ENCODE results near the gene HOOK2. TPM values are rescaled to one million over a fixed set of nuclear protein-coding genes. Genes with fewer than 3 reads are reported as not detected.

HOOK2 gene
- total and polyA plus RNA-seq, 2 of the 8 experiments (the other 6 are each of a cell fraction or from before 2014, with no cell fraction given), result 23.8 to 63.2 TPM

GRCh38 chr19:12759686-12760085 is 15.7 kb downstream of the HOOK2 start:
- peaks cover 0 to 6% (median 2%) of the 10 kb centered on the region in 4 experiments; a peak in 3 of 7 replicates for H3K4me1 ChIP-seq (replicated peaks in 1 of 4; ENCODE audit: control insufficient read depth in 3 of 4, insufficient read depth in 4 of 4, low read length in 3 of 4)
- no peaks in the 10 kb centered on the region for H3K79me1 ChIP-seq (ENCODE audit: low read depth, low read length)
- no peak overlapping the region for H2BK120ac ChIP-seq (replicated peaks; ENCODE audit: low read depth, low read length)
- H3K18ac ChIP-seq (ENCODE audit: extremely low read depth, low read length), result no peak overlapping the region
- FAIRE-seq (no peak), DNase-seq (ENCODE audit: low read depth in 1 of 2, low spot score in 2 of 2) (no peak)
- H4K5ac ChIP-seq (ENCODE audit: insufficient read length, low read depth, low read length), result no peak overlapping the region
- no peak overlapping the region for H4K8ac ChIP-seq (ENCODE audit: extremely low read depth, insufficient read depth, low read length)
- H3K14ac ChIP-seq (ENCODE audit: insufficient read length), result no peak overlapping the region
- no peak overlapping the region for H3K27ac ChIP-seq (ENCODE audit: low read depth, low read length)
- no peak overlapping the region for H4K91ac ChIP-seq (replicated peaks; ENCODE audit: insufficient read length, low read length)
- TF ChIP-seq JUND (IDR thresholded peaks at IDR 0.05; ENCODE audit: low read length), result no peak
- TF ChIP-seq SIN3A (conservative IDR thresholded peaks at IDR 0.05 in 1 of 2, IDR thresholded peaks at IDR 0.05 in 1 of 2; ENCODE audit: low read depth in 1 of 2, low read length in 2 of 2), result no peak
- H3K23me2 ChIP-seq (ENCODE audit: low read depth, low read length), result peaks cover 2% of the 10 kb centered on the region; the same call in 1 of the 2 replicates
- peaks cover 7 to 20% (median 14%) of the 10 kb centered on the region in 4 experiments for H3K36me3 ChIP-seq (ENCODE audit: control insufficient read depth in 2 of 4, insufficient read depth in 4 of 4, low read length in 3 of 4)
- no peaks in the 10 kb centered on the region; a peak in 1 of 7 replicates for H3K27me3 ChIP-seq (replicated peaks in 1 of 4; ENCODE audit: control insufficient read depth in 3 of 4, extremely low read depth in 1 of 4, insufficient read depth in 3 of 4, low read length in 3 of 4)
- H2BK5ac ChIP-seq (ENCODE audit: low read depth, low read length), result no peak overlapping the region
- H3K23ac ChIP-seq (ENCODE audit: insufficient read length), result no peak overlapping the region
- H2AK5ac ChIP-seq (ENCODE audit: low read depth, low read length), result no peak overlapping the region
- no peak overlapping the region for H2AFZ ChIP-seq (ENCODE audit: low read length)
- no peaks in the 10 kb centered on the region for H3K79me2 ChIP-seq (ENCODE audit: control insufficient read depth in 1 of 2, insufficient read depth in 2 of 2, low read length in 2 of 2)
- H3K4me2 ChIP-seq (ENCODE audit: insufficient read depth in 1 of 2, low read depth in 2 of 2, low read length in 2 of 2), result no peak overlapping the region
- no peak overlapping the region for H3K56ac ChIP-seq (replicated peaks; ENCODE audit: insufficient read length, low read depth, low read length)
- H2BK12ac ChIP-seq (ENCODE audit: low read depth, low read length), result no peak overlapping the region
- H4K20me1 ChIP-seq (replicated peaks in 1 of 2; ENCODE audit: control insufficient read depth in 1 of 2, insufficient read depth in 2 of 2, low read length in 2 of 2), result peaks cover 0 to 2% of the 10 kb centered on the region in 2 experiments
- no peak overlapping the region for H3K4ac ChIP-seq (replicated peaks; ENCODE audit: insufficient read length, low read depth, low read length)
- H3K9ac ChIP-seq (replicated peaks in 1 of 4; ENCODE audit: extremely low read depth in 1 of 4, low read depth in 3 of 4, low read length in 3 of 4), result no peak overlapping the region
- no peak overlapping the region for H3K4me3 ChIP-seq (ENCODE audit: extremely low read depth in 1 of 4, insufficient read depth in 2 of 4, low read depth in 3 of 4, low read length in 4 of 4)
- H2BK15ac ChIP-seq (ENCODE audit: low read length), result no peak overlapping the region
- H3K9me3 ChIP-seq (ENCODE audit: insufficient read depth in 2 of 2, low read depth in 1 of 2, low read length in 1 of 2), result no peaks in the 10 kb centered on the region
- ChIA-PET POLR2A (ENCODE audit: partially characterized antibody) (interaction anchor here (0.6 to 9.2 kb wide), 15 partner anchors 7 to 88 kb away, joined by 3 to 70 read pairs (median 9); partner anchors contain the start of genes BEST2, FBXW9, GET3 and JUNB), CTCF (ENCODE audit: partially characterized antibody) (interaction anchor here (0.7 to 17.5 kb wide), 17 partner anchors 9 to 114 kb away, joined by 3 to 288 read pairs (median 10); partner anchors contain the start of genes BEST2, GET3, HOOK2 and JUNB)
- no peak overlapping the region for H2BK20ac ChIP-seq (ENCODE audit: low read length)
- 93% methylated on average over 6 of the region's 6 CpGs; no CpG with 5 or more reads in 1 of the 2 experiments for WGBS, 2 experiments (ENCODE audit: extremely low coverage in 1 of 2, insufficient coverage in 1 of 2, insufficient read length in 1 of 2, insufficient replicate concordance in 2 of 2, low coverage in 1 of 2, low lambda C conversion rate in 2 of 2, missing lambda C conversion rate in 1 of 2)
